ENCODE measurements around the gene CYFIP2.
A peak's percentile ranks its signal among the peaks of the same experiment; 100 is the strongest.
"Not testable (repeated sequence)": the region's sequence is repeated elsewhere in the genome, so short reads cannot be mapped to it uniquely, and the experiment has no call there.

Gene CYFIP2

DNA sequence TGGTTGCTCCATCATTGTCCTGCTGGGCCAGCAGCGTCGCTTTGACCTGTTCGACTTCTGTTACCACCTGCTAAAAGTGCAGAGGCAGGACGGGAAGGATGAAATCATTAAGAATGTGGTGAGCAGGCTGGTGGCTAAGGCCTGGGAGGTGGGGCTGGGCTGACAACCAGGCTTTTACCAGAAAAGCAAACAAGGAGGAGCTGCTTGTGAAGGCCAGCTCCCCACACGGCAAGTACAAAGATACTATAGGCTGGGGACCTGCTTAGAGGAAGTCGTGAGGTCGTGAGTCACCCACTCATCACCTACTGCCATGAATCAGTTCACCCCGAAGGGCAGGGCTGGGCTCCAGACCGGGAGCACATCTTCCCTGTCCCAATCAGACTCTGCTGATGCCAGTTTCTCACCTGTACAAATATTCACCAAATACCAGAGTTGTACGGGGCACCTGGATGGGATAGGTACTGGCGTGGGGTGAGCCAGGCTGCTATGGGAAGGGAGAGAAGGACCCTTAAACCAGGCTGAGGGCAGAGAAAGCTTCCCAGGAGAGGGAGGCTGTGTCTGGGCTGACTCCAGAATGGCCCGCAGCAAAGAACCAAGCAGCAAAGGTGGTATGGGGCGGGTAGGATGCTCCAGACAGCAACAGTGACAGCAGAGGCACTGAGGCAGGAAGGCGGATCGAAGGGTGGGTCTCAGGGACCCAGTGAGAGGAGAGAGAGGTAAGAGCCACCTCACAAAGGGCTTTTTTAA is 124.8 kb downstream of the CYFIP2 start:
- peak; percentile 47 for DNase-seq (ENCODE audit: low read depth)
- no peak overlapping the region for H3K4me3 ChIP-seq (replicated peaks; ENCODE audit: low read depth, low read length)
- no peak for TF ChIP-seq CTCF (IDR thresholded peaks at IDR 0.05; ENCODE audit: low read length, missing control alignments)

DNA sequence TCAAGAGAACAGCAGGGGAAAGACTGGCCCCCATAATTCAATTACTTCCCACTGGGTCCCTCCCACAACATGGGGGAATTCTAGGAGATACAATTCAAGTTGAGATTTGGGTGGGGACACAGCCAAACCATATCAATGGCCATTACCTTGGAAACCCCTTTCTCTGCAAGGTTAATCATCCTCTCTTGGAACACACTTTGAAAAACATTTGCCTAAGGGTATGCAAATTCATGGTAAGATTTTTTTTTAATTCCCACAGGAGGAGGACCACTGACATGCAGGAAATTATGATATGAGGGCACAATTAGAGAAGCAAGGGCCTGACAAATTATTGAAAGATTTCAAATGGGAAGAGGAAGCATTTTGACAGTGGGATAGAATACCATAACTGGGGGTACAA is 132.4 kb downstream of the CYFIP2 start:
- TF ChIP-seq CTCF (IDR thresholded peaks at IDR 0.05; ENCODE audit: low read length, missing control alignments): no peak
- no peak for DNase-seq (ENCODE audit: low read depth)
- H3K4me3 ChIP-seq (replicated peaks; ENCODE audit: low read depth, low read length): no peak overlapping the region

- no peak for TF ChIP-seq CTCF (IDR thresholded peaks at IDR 0.05; ENCODE audit: low read length, missing control alignments)
- H3K4me3 ChIP-seq (replicated peaks; ENCODE audit: low read depth, low read length): no peak overlapping the region
- peak; percentile 8 for DNase-seq (ENCODE audit: low read depth)
Measured at GRCh38 chr5:157400741-157401495, 135.0 kb downstream of the CYFIP2 start.

DNA sequence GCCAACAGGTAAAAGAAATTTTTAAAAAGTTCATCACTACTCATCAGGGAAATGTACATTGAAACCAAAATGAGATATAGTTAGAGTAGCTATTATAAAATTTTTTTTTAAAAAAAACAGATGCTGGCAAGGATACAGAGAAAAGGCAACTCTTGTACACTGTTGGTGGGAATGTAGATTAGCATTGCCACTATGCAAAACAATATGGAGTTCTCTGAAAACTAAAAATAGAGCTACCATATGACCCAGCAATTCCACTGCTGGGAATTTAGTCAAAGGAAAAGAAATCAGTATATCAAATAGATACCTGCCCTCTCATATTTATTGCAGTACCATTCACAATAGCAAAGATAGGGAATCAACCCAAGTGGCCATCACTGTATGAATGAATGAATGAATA is 149.9 kb downstream of the CYFIP2 start:
- no peak for DNase-seq (ENCODE audit: low read depth)
- TF ChIP-seq CTCF (IDR thresholded peaks at IDR 0.05; ENCODE audit: low read length, missing control alignments): no peak
- no peak overlapping the region for H3K4me3 ChIP-seq (replicated peaks; ENCODE audit: low read depth, low read length)

GRCh38 chr5:157419521-157419920 is 153.6 kb downstream of the CYFIP2 start:
- not testable (repeated sequence) for DNase-seq (ENCODE audit: low read depth)

GRCh38 chr5:157429920-157430319 is 164.0 kb downstream of the CYFIP2 start:
- not testable (repeated sequence) for DNase-seq (ENCODE audit: low read depth); H3K4me3 ChIP-seq (replicated peaks; ENCODE audit: low read depth, low read length)

More at GRCh38 chr5:157419521-157419920, 153.6 kb downstream of the CYFIP2 start:
- not testable (repeated sequence) for H3K4me3 ChIP-seq (replicated peaks; ENCODE audit: low read depth, low read length)

DNA sequence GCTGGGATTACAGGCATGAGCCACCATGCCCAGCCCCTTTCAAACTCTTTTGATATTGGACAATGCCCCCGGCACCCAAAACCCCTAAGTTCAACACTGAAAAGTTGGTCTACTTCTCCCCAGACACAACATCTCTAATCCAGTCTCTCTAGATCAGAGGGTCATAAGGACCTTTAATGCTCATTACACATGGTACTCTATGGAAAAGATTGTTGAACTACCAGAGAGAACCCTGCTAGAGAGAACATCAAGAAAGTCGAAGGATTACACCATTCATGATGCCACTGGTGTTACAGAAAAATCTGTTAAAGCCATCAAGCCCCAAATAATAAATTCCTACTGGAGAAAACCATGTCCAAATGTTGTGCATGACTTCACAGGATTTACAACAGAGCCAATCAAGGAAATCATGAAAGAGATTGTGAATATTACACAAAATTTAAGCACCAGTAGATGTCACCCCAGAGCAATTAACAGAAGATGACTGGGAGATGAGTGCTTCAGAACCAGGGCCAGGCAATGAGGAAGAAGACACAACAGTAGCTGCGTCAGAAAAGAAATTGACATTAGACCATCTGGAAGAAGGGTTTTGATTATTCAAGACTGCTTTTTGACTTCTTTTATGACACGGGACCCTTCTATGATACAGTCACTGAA is 165.7 kb downstream of the CYFIP2 start:
- TF ChIP-seq CTCF (IDR thresholded peaks at IDR 0.05; ENCODE audit: low read length, missing control alignments): peak; percentile 51
- no peak overlapping the region for H3K4me3 ChIP-seq (replicated peaks; ENCODE audit: low read depth, low read length)
- DNase-seq (ENCODE audit: low read depth): peak; percentile 75

All from fibroblast of pulmonary artery (primary cell).